ENCODE measurements around the gene SPX.

SPX gene, protein sequence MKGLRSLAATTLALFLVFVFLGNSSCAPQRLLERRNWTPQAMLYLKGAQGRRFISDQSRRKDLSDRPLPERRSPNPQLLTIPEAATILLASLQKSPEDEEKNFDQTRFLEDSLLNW

DNA sequence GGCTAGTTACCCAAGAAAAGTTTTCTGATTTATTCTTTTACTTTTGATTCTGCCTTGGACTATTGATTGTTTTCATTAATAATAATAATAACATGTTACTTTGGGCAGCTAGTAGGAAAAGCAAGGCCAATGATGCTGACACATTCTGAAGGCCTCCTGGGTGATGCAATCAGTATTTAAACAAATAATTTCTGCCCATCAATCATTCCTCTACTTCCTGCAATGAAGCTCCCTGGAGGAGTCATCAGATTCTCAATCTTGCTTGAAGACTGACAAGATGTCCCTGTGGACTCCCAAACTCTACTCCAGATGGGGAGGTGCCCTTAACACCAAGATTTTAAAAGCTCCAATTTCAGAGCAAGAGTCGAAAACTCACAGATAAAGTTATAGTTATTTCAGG is at the start of gene SPX:
Gene SPX (plus strand): TSS at position 244 of the 400 bp plus-strand sequence. CDS start 177 bp downstream, outside the sequence.
- no peak for DNase-seq
- intact Hi-C loops (cut with DNase I): no loop called here

DNA sequence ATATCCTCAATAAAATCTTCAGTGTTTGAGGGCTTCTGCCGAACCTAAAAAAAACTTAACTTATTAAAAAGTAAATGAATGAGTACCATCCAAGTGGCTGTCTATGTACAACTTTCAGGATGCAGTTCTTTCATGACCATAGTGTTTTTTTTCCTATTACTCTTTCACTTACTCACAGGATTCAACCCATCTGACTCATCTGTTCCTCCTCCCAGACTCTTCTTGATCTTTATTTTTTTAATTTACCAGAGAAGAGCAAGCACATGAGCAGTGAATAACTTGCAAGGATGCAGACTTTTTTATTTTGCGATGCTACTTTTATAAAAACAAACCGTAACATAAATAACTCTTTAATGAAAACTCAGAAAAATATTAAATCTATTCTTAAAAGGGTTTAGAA is 49.1 kb upstream of the SPX start:
- DNase-seq: no peak
- intact Hi-C loops (cut with DNase I): no loop called here

DNA sequence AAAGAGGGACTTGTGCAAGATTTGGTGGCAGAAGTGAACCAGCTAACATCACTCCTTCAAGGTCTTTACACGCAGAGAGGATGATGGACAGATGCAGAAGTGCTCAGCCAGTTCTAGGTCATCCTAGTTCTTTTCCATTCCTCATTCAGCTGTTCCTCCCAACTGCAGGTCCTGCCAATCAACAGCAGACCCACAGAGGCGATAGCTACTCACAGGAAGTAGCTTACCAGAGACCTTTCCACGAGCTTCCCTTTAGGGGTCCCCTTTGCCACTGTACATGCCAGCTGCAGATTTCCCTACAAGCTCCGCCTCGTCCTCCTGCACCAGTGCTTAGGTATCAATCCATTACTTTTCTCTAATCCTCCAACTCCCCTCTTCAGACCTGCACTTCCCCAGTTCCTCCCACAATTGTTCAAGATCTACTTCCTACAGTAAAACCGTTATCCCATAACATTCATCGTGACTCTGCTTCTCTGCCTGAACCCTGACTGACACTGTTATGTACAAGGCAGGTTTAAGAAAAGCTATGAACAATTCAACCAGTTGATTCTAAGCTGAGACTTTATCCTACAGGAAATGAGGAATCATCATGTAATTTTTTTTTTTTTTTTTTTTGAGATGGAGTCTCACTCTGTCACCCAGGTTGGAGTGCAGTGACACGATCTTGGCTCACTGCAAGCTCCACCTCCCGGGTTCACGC is 47.2 kb upstream of the SPX start:
- intact Hi-C loops (cut with DNase I): no loop called here
- DNase-seq: no peak

DNA sequence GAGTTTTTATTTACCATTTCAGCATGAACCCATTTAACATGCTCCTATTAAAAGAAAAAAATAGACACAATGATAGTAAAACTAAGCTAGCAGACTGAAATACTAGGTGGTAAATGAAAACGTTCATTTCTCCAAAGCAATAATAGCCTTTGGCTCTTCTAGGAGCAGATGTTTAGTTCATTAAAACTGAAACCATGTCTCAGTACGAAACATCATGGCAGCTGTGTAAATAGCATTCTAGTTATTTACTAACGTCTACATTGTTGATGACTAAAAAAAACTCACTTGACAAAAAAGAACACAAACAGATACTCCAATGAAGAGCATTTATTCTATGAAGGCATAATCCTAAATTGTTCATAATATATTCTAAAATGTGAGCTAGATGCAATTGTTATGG is 42.6 kb upstream of the SPX start:
- intact Hi-C loops (cut with DNase I): no loop called here
- no peak for DNase-seq

DNA sequence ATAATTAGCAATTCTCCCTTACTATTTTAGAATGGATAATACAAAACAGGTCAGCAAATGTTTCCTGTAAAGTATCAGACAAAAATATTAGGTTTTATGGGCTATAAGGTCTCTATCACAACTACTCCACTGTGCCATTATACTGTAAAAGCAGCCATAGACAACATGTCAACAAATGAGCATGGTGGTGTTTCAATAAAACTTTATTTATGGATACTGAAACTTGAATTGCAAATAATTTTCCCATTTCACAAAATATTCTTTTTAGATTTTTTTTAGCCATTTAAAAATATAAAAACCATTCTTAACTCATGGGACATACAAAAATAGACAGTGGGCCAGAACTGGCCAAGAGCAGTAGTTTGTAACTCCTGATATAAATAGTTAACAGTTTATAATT is 40.1 kb upstream of the SPX start:
- DNase-seq: no peak
- intact Hi-C loops (cut with DNase I): no loop called here

DNA sequence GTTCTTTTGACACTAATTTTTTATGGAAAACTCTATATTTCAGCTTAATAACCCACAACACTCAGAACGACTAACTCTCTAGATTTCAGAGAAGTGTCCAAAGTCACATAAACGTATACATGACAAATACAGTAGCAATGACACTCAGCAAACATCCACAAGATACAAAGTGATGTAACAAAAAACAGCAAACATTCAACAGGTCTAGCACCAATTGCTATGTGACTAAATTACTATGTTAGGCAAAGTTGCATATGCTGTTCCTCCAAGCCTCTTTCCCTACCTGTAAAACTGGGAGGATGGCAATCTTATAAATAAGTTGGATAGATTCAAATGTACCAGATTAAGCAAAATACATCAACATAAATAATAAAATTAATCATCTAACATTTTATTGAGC is 26.3 kb upstream of the SPX start:
- no peak for DNase-seq
- intact Hi-C loops (cut with DNase I): loop anchor here (5.0 kb wide), 1 partner anchor 158 kb away; the partner anchor contains the start of gene LDHB

DNA sequence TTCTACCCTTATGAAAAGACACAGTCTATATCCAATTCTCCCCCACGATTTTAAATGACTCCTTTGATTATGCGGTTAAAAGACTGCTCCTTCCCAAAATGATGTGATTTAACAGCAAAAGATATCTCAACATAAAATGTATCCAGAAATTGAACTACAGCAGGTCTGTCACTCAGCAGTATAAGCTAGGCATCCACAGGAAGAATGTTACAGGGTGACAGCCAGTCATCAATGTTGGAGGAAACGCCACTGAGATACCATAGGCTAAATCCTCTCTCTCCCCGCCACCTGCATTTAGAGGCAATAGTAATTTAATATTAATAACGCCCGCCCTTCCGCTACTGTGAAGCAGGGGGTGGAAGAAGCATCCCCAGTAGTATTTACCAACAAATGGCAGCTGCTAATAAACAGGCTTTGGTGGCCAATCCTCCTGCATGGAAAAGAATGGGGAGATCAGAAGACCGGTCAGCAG is 25.3 kb upstream of the SPX start:
- DNase-seq: no peak

DNA sequence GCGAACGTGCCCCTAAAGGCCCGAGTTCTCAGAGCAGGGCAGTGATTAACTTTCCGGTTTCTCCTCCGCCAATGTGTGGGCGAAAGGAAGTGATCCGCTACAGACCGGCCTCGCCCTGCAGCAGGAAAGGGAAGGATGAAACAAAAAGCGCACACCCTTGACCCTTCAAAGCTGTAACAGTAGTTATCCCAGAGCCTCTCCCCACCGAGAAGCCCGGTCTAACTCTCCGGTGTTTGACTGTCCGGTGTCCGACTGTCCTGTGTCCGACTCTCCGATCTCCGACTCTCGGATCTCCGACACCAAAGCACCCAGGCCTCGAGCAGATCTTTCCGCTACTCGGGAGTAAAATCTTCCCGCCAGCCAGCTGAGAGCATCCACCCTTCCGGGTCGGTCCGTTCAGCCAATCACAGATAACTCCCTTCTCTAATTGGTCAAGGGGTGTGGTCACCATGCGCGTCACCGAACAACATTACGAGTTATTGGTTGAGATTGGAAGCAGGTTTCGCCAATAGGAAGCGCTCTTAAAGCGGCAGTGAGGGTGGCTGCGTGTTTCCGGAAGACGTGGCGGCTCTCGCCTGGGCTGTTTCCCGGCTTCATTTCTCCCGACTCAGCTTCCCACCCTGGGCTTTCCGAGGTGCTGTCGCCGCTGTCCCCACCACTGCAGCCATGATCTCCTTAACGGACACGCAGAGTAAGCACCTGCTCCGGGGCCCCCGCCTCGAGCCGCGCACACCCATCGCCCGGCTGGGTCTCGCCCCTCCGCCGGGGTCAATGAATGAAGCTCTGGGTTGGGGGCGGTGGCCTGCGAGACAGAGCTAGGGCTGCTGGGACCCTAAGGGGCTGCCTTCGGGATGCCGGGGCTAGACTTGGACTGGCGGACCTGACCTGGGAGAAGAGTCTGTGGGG is 24.6 kb upstream of the SPX start, which contains the start of the genes GOLT1B and RECQL:
Gene GOLT1B (plus strand): TSS at position 532 of the 906 bp plus-strand sequence. CDS start 135 bp downstream, at position 667.
Gene RECQL (minus strand): TSS at position 378 of the 906 bp plus-strand sequence. CDS start 2,065 bp downstream, outside the sequence.
- intact Hi-C loops (cut with DNase I): loop anchor here (5.0 kb wide), 1 partner anchor 156 kb away; the partner anchor contains the start of gene LDHB
- peak; percentile 86 to 99 (median 92) for DNase-seq

More for the DNA sequence above, 25.3 kb upstream of the SPX start:
- intact Hi-C loops (cut with DNase I): loop anchor here (5.0 kb wide), 1 partner anchor 156 kb away; the partner anchor contains the start of gene LDHB

DNA sequence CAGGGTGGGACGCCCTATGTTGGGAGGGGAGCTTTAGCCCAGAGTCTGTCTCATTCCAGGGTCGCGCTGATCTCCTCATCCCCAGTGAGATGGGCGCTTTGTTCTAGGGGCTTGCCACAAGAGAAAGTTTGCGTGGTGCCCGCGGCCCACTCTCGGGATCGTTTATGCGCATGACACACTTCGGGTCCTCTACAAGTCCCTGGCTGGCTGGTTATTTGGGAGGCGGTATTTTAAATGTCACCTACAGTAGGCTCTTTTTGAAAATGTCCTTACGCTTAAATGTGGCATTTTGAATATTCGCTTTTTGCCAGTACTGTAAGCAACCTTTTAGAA is 24.0 kb upstream of the SPX start:
- intact Hi-C loops (cut with DNase I): loop anchor here (5.0 kb wide), 1 partner anchor 155 kb away; the partner anchor contains the start of gene LDHB
- DNase-seq: peak in 2 of 10 donors; percentile 21 to 30

DNA sequence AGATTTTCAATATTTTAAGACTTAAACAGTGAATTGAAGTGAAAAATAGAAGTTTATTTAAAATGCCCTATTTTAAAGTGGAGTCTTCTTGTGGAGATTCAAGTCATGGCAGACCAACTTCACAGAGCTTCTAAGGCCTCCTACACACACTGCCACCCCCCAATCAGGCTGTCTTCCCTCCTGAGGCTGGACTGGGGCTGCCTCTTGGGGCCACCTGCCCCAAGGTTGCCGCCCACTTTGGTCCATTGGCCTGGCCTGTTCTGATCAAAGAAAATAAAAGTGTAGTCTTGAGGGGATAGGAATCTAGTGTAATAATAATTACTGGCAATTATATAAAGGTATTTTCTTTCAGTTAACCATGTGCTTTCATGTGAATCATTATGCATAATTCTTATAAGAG is 23.2 kb upstream of the SPX start:
- intact Hi-C loops (cut with DNase I): loop anchor here (5.0 kb wide), 1 partner anchor 154 kb away; the partner anchor contains the start of gene LDHB
- peak in 1 of 10 donors; percentile 57 for DNase-seq

DNA sequence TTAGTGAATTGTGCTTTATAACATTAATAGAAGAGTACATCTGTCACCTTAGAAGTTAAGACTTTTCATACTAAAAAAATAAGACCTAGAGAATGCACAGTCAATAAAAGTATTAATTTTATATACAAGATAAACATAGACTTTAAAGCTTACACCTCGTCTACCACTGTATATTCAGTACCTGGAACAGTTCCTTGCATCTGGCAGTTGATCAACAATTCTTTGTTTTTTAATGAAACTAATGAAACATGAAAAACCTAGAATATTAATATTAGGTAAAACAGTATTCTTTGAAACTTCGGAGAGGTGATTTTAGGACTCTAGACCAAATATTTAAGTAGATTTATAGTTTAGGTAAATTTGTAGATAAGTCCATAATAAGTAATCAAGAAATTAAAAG is 20.2 kb upstream of the SPX start:
- intact Hi-C loops (cut with DNase I): no loop called here
- no peak for DNase-seq

DNA sequence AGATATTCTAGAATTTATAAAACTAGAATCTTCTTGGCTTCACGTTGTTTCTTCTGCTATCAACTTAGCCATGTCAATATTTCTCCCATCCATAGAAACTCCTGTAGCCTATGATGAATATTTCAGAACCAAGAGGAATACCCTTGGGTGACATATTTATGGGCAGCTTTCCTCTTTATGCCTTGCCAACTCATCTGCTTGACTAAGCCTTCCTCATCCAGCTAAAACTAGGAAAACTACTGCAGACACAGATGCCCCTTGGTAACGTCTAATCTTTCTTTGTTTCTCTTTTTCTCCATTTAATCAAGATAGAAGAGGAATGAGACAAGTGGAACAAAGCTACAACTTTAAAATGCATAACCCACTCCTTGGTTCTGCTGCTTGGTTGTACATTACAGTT is 18.2 kb upstream of the SPX start:
- DNase-seq: no peak
- intact Hi-C loops (cut with DNase I): no loop called here

DNA sequence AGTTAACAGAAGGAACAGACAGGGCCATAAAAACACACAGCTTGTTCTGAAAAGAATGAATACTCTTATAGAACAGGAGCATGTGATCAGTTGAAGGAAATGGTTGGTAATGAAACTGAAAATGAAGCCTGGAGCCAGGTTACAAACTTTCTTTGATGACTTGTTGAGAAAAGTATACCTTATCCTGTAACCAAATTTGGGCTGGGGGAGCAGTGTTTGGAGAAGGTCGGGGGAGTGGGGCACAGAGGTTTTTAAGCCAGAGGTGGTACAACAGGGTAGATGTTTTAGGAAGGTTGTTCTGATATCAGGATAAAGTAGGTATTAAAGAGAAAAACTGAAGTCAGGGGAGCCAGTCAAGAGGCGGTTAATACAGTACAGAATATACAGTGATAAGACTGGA is 16.3 kb upstream of the SPX start:
- intact Hi-C loops (cut with DNase I): no loop called here
- DNase-seq: no peak

DNA sequence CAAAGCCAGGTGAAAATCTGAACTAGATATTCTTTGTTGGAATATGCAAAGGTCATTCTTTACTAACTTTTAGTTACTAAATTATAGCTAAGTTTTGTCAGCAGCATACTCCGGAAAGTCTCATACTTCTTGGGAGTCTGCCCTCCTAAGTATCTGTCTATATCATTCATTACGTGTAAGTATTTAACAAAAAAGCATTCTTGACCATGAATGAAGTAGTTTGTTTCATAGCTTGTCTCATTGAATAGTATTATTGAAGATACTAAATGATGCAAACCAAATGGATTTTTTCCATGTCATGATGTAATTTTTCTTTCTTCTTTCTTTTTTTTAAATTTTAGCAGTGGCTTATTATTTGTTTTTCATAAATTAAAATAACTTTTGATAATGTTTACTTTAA is 9.8 kb upstream of the SPX start:
- DNase-seq: no peak
- intact Hi-C loops (cut with DNase I): no loop called here

DNA sequence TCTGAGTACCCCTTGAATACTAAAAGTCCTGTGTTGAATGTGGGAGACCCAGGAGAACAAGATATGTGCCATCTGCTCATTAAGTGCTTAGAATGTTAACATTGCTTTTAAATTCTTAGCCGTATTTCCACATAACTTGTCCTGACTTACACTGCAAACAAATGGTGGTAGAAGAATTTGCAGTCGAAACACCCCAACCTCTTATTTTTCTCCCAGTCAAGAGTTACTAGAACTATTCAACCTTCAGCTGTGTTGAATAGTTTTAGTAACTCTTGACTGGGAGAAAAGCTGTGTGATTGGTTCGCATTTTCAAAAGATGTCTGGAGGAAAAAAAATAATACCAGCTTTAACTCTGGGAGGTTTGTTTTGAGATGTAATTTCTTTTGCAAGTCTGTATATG is 7.6 kb upstream of the SPX start:
- intact Hi-C loops (cut with DNase I): no loop called here

DNA sequence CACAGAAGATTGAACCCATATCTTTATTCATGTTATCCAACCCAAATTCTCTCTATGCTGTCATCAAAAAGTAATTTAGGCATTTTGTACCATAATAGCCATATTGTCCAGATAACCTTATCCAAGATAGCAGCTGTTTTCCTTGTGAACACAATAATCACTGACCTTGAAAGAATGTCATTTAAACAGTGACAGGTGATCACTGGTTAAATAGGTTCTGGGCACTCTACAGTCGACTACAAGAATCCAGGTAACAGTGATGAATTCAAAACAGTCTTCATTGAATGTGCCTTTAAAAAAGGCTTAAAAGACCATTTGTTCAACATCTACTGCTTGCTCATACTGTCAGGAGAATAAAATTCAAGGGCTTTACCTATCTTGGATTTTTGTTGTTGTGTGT is 4.6 kb upstream of the SPX start:
- no peak for DNase-seq
- intact Hi-C loops (cut with DNase I): no loop called here

More for the DNA sequence above, 7.6 kb upstream of the SPX start:
- no peak for DNase-seq

DNA sequence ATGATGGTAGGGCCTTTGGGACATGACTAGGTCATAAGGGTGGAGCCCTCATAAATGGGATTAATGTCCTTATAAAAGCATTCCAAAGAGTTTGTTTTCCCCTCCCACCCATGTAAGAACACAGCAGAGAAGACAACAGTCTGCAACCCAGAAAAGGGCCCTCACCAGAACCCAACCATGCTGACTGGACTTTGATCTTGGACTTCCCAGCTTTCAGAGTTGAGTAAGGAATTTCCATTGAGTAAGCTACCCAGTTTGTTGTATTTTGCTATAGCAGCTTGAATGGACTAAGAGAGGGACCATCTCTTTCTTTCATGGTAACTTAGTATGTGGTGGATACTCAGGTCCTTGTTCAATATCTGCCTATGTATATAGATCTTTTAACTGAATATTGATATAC is 2.9 kb upstream of the SPX start:
- intact Hi-C loops (cut with DNase I): no loop called here
- DNase-seq: no peak

DNA sequence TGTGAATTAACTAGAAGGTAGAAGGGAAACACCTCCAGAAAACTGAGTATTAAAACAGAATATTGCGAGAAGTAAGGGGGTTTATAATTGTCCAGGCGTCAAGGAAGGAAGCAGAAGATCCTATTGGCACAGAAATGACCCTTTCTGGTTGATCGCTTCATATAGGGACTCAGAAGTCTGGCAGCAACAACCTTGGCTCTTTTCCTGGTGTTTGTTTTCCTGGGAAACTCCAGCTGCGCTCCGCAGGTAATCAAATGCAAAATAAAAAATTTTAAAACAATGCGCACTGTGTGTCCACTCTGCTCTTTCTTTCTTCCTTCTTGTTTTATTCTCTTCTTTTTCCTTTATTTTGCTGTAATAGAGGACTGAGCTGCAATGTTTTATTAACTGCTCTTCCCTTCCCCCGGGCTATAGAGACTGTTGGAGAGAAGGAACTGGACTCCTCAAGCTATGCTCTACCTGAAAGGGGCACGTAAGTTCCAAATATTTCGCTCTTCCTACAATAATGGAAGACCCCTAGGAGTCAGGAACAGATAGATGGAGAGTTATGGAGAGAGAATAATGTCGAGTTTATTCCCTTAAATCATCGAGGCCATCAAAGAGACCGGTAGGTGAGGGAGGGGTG is 737 bp downstream of the SPX start:
- intact Hi-C loops (cut with DNase I): no loop called here
- DNase-seq: no peak

DNA sequence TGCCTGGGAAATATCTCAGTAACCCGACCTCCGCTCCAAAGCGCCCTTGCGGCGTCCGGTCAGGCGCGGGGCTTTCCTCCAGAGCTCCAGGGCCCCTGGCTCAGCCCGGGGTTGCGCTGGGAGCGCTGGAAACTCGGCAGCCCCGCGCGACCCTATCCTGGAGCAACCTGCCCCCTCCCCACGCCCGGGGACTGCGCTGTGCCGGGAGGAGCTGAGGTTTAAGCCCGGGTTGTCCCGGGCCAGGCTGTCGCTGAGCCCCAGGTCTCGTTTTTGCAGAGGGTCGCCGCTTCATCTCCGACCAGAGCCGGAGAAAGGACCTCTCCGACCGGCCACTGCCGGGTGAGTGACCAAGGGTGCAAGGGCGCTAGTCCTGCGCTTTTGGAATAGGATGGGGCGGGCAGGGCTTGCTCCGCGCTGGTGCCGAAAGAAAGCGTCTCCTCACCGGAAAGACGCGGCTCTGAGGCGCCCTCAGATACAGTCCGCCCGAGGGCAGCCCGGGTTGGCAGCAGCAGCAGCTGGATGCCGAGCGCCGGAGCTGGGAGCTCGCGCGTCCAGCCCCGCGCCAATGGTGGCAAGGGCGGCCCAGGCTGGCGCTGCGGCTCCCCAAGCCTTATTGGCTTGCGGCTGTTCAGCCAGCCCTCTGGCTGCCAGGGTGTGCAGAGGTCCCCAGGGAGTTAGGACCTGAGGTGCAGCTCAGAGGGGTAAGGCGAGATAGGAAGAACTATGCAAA is 1.5 kb downstream of the SPX start:
- intact Hi-C loops (cut with DNase I): no loop called here

DNA sequence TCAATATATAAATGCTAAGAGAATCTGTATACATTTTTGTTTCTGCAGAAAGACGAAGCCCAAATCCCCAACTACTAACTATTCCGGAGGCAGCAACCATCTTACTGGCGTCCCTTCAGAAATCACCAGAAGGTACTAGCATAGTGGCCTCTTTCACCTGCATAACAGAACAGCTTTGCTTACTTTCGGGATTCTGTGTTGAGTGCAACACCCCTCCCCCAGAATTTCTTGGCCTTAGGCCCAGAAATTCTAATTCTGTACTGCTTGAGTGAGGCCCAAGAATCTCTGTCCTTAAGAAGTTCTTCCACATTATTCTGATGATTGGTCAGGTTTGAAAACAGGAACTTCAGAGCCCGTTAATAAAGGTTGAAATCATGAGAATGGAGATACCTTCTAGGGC is 2.9 kb downstream of the SPX start:
- no peak for DNase-seq
- intact Hi-C loops (cut with DNase I): no loop called here

More for the DNA sequence above, 1.5 kb downstream of the SPX start:
- DNase-seq: peak; percentile 37 to 95 (median 62)
